Fibroblast of lung (primary cell): ENCODE data around the gene UGT1A1. TPM values are rescaled to one million over a fixed set of nuclear protein-coding genes. Genes with fewer than 3 reads are reported as not detected.

ENCODE experiments used
- DNase-seq, 2 donors: peaks; one replicate each; pipeline versions ENCODE4 v3.0.0 to v3.0.0-alpha.2; 2010; ENCODE audit warnings: low read depth in 2 of 2
- H2AFZ ChIP-seq: 2 replicates; pipeline ENCODE4 v1.5.1; 2012; ENCODE audit warnings: low read length, control low read depth, inconsistent platforms
- H3K27ac ChIP-seq: 2 replicates; pipeline ENCODE4 v1.5.1; 2011; ENCODE audit warnings: low read length, control low read depth; ENCODE audit not compliant: insufficient read depth
- H3K27me3 ChIP-seq: 2 replicates; pipeline ENCODE4 v1.5.1; 2011; ENCODE audit warnings: mild to moderate bottlenecking, low read length; ENCODE audit not compliant: control insufficient read depth, insufficient read depth
- H3K36me3 ChIP-seq: 2 replicates; pipeline ENCODE4 v1.5.1; 2011; ENCODE audit warnings: low read length; ENCODE audit not compliant: control insufficient read depth, insufficient read depth
- H3K4me1 ChIP-seq: 2 replicates; pipeline ENCODE4 v1.5.1; 2011; ENCODE audit warnings: low read length; ENCODE audit not compliant: control insufficient read depth, insufficient read depth; ENCODE audit errors: extremely low read depth
- H3K4me2 ChIP-seq: 2 replicates; pipeline ENCODE4 v1.5.1; 2011; ENCODE audit warnings: low read length, control low read depth; ENCODE audit not compliant: insufficient read depth; ENCODE audit errors: extremely low read depth
- H3K4me3 ChIP-seq, 4 experiments: fragments of 200-600 bp in 1 of 4; sonication (generic) in 1 of 4; replicated peaks in 1 of 4; 2 replicates each; pipeline ENCODE4 v1.5.1; 2011 to 2016; ENCODE audit warnings: low read length in 4 of 4, low read depth in 3 of 4, mild to moderate bottlenecking in 3 of 4, control low read depth in 2 of 4, inconsistent platforms in 1 of 4, mixed read lengths in 1 of 4; ENCODE audit not compliant: insufficient read depth in 1 of 4; ENCODE audit errors: control extremely low read depth in 1 of 4
- H3K79me2 ChIP-seq: 2 replicates; pipeline ENCODE4 v1.5.1; 2012; ENCODE audit warnings: mild to moderate bottlenecking, low read length, inconsistent platforms; ENCODE audit not compliant: control insufficient read depth, insufficient read depth
- H3K9ac ChIP-seq: 2 replicates; pipeline ENCODE4 v1.5.1; 2011; ENCODE audit warnings: mild to moderate bottlenecking, low read length, control low read depth; ENCODE audit not compliant: insufficient read depth
- H3K9me3 ChIP-seq: 2 replicates; pipeline ENCODE4 v1.5.1; 2012; ENCODE audit warnings: low read depth, low read length; ENCODE audit not compliant: control insufficient read depth, insufficient read depth
- H4K20me1 ChIP-seq: 2 replicates; pipeline ENCODE4 v1.5.1; 2011; ENCODE audit warnings: low read length; ENCODE audit not compliant: control insufficient read depth, insufficient read depth; ENCODE audit errors: extremely low read depth
- EZH2 ChIP-seq: IDR thresholded peaks from 2 replicates; pipeline ENCODE4 v1.5.1; 2012; ENCODE audit warnings: low read length, control low read depth, mild to moderate bottlenecking; ENCODE audit errors: missing control alignments
- polyA plus RNA-seq, 2 donors: library from polyadenylated mRNA; depleted of rRNA in 1 of 2; stranded (reverse) in 1 of 2; unstranded in 1 of 2; fragments of >200 nt; gene quantifications; 2 replicates each; pipeline ENCODE4 v1.2.1, GENCODE V29; 2011 to 2012; ENCODE audit warnings: missing spikeins in 1 of 2
- total RNA-seq: library from RNA; depleted of rRNA; stranded (reverse); fragments of >200 nt; gene quantifications from 2 replicates; pipeline ENCODE4 v1.2.1, GENCODE V29; 2014
- TF ChIP-seq, protein P1 (sequence below), 2 donors: IDR thresholded peaks in 1 of 2; conservative IDR thresholded peaks in 1 of 2; 1 replicate in 1 of 2; 2 replicates in 1 of 2; pipeline ENCODE4 v1.5.1; 2011 to 2012; ENCODE audit warnings: low read length in 2 of 2, control low read depth in 1 of 2, inconsistent platforms in 1 of 2, low read depth in 1 of 2, mild to moderate bottlenecking in 1 of 2

Gene UGT1A1
- total and polyA plus RNA-seq, 2 donors (not counting 1 experiment from before 2014, with no cell fraction given) = not detected

DNA sequence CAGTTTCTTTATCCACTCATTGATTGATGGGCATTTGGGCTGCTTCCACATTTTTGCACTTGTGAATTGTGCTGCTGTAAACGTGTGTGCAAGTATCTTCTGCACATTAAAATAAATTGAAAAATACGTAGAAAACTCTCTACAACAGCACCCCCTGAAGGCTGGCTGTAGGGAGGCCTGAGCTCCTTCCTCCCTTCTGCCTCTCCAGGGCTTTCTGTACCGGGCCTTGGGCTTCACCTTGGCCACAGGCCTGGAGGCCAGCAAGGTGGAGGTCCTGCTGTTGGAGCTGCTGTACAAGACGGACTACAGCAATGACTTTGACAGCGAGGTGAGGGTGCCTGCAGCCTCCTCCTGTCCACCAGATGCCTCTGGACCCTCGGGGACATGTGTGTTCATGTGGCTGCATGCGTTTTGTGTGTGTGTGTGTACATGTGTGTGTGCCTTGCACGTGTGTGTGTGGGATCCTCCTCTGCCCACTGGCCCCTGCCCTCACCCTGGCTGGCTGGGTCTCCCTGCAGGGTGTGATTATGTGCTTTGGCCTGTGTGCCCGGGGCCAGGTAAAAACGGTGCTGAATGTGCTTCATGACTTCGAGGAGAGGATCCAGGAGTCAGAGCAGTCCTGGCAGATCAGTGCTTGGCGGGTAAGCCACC lies 47.3 kb downstream of the UGT1A1 start:
- H3K27ac ChIP-seq = no peak overlapping the region
- H3K9ac ChIP-seq = no peak overlapping the region
- no peak for TF ChIP-seq EZH2
- TF ChIP-seq, protein P1, sequence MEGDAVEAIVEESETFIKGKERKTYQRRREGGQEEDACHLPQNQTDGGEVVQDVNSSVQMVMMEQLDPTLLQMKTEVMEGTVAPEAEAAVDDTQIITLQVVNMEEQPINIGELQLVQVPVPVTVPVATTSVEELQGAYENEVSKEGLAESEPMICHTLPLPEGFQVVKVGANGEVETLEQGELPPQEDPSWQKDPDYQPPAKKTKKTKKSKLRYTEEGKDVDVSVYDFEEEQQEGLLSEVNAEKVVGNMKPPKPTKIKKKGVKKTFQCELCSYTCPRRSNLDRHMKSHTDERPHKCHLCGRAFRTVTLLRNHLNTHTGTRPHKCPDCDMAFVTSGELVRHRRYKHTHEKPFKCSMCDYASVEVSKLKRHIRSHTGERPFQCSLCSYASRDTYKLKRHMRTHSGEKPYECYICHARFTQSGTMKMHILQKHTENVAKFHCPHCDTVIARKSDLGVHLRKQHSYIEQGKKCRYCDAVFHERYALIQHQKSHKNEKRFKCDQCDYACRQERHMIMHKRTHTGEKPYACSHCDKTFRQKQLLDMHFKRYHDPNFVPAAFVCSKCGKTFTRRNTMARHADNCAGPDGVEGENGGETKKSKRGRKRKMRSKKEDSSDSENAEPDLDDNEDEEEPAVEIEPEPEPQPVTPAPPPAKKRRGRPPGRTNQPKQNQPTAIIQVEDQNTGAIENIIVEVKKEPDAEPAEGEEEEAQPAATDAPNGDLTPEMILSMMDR (conservative IDR thresholded peaks at IDR 0.05 in 1 of 2, IDR thresholded peaks at IDR 0.05 in 1 of 2; ENCODE audit: low read depth in 1 of 2, low read length in 2 of 2) = no peak
- no peak overlapping the region for H2AFZ ChIP-seq
- no peaks in the 10 kb centered on the region for H3K36me3 ChIP-seq
- no peak overlapping the region for H3K4me2 ChIP-seq
- DNase-seq = no peak
- H3K27me3 ChIP-seq = peaks cover 3% of the 10 kb centered on the region
- no peaks in the 10 kb centered on the region for H3K9me3 ChIP-seq
- no peaks in the 10 kb centered on the region for H4K20me1 ChIP-seq
- no peaks in the 10 kb centered on the region for H3K79me2 ChIP-seq
- H3K4me3 ChIP-seq = no peak overlapping the region
- no peaks in the 10 kb centered on the region for H3K4me1 ChIP-seq

DNA sequence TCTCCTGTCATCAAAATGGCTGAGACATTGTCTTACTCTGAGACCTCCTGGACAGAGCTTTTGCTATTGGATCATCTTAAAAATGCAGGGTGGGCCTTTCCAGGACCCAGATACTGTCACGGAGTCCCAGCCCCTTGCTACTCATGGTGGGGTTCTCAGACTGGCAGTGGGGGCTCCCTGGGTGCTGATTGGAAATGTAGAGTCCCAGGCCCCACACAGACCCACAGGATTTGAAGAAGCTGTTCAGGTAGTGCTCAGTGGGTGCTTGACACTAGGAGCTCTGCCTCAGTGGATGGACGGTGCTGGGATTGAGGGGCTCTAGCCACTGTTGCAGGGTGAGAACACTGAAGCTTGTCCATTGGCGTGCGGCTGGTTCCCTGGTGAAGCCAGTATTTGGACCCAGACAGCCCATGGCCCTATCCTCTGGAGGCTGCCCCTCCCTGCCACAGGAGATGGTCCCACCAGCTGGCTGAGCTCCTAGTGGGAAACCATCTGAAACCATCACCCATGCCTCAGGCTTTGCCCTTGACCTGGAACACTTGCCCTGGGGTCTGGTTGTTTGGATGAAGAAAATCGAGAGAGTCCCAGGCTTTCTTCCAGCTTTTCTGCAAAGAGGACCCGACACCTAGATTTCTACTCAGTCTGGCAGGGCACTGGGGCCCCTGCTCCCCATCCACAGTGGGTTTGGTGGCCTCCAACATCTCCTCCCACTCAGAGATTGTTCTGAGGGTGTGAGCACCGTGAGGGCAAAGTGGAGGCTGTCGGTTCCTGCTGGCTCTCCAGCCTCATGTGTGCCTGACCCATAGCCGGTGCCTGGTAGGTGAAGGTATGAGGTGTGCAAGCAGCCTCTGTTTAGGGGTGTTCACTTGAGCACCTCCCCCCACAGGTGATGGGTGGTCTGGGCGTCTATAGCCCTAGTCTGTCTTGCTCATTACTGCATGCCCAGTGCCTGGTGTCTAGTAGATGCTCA lies 48.2 kb downstream of the UGT1A1 start:
- Histone ChIP-seq H3K4me3 (no peak overlapping the region), H2AFZ (no peak overlapping the region), H3K9me3 (no peaks in the 10 kb centered on the region), H3K27ac (no peak overlapping the region), H3K79me2 (no peaks in the 10 kb centered on the region), H3K9ac (no peak overlapping the region), H3K4me1 (no peaks in the 10 kb centered on the region), H3K27me3 (peaks cover 3% of the 10 kb centered on the region), H3K4me2 (no peak overlapping the region), H4K20me1 (no peaks in the 10 kb centered on the region), H3K36me3 (no peaks in the 10 kb centered on the region)
- no peak for TF ChIP-seq EZH2
- TF ChIP-seq, protein P1 (conservative IDR thresholded peaks at IDR 0.05 in 1 of 2, IDR thresholded peaks at IDR 0.05 in 1 of 2; ENCODE audit: low read depth in 1 of 2, low read length in 2 of 2) = no peak
- no peak for DNase-seq

DNA sequence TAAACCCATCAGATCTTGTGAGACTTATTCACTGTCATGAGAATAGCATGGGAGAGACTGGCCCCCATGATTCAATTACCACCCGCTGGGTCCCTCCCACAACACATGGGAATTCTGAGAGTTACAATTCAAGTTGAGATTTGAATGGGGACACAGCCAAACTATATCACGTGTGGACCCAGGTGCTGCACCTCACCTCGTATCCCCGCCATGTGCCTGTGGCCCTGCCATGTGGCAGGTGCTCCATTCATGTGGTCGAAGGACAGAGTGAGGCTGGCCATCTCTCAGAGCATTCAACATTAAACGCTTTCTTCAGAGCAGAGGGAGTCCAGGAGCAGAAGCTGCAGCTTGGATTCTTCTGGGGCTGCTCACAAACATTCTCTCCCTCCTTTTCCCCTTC lies 50.3 kb downstream of the UGT1A1 start:
- Histone ChIP-seq H3K4me1 (no peaks in the 10 kb centered on the region), H4K20me1 (no peaks in the 10 kb centered on the region), H3K4me2 (no peak overlapping the region), H3K79me2 (no peaks in the 10 kb centered on the region), H3K27me3 (no peaks in the 10 kb centered on the region), H3K9me3 (no peaks in the 10 kb centered on the region), H2AFZ (no peak overlapping the region), H3K27ac (no peak overlapping the region), H3K4me3 (no peak overlapping the region), H3K36me3 (no peaks in the 10 kb centered on the region), H3K9ac (no peak overlapping the region)
- DNase-seq = no peak
- no peak for TF ChIP-seq EZH2
- TF ChIP-seq, protein P1 (conservative IDR thresholded peaks at IDR 0.05 in 1 of 2, IDR thresholded peaks at IDR 0.05 in 1 of 2; ENCODE audit: low read depth in 1 of 2, low read length in 2 of 2) = no peak
